H1 (cell line): ENCODE measurements around the gene FOXJ2.

Experiments used
- ATF3 ChIP-seq: IDR thresholded peaks from 2 replicates; pipeline ENCODE4 v1.6.1; 2011; ENCODE audit warnings: low read depth, mild to moderate bottlenecking, low read length; ENCODE audit not compliant: insufficient read depth
- CBX8 ChIP-seq: fragments of 300-800, 300-1000 bp; sonication (generic); IDR thresholded peaks from 2 replicates; pipeline ENCODE4 v1.7.1; 2016; ENCODE audit warnings: low read depth, low read length, borderline replicate concordance
- CHD1 ChIP-seq: IDR thresholded peaks from 2 replicates; pipeline ENCODE4 v1.6.1; 2012; ENCODE audit warnings: low read depth, low read length, improper control_type of control experiment
- CHD2 ChIP-seq: IDR thresholded peaks from 2 replicates; pipeline ENCODE4 v1.6.1; 2012; ENCODE audit warnings: low read length, improper control_type of control experiment
- EZH2 ChIP-seq: fragments of 200-600 bp; sonication (generic); IDR thresholded peaks from 2 replicates; pipeline ENCODE4 v1.7.1; 2012; ENCODE audit warnings: low read depth, mild to moderate bottlenecking, moderate library complexity, low read length, inconsistent platforms; ENCODE audit not compliant: severe bottlenecking
- KDM1A ChIP-seq: fragments of 200-600, 300-600 bp; sonication (generic); IDR thresholded peaks from 2 replicates; pipeline ENCODE4 v1.7.1; 2016; ENCODE audit warnings: mild to moderate bottlenecking, low read length, borderline replicate concordance
- POLR2AphosphoS5 ChIP-seq: IDR thresholded peaks from 2 replicates; pipeline ENCODE4 v1.6.1; 2011; ENCODE audit warnings: low read depth, low read length
- TEAD4 ChIP-seq: IDR thresholded peaks from 2 replicates; pipeline ENCODE4 v1.6.1; 2012; ENCODE audit warnings: low read depth, low read length, inconsistent platforms, mixed read lengths
- TF ChIP-seq, protein P1 (sequence below), 3 experiments: IDR thresholded peaks; 1 replicate in 2 of 3; 2 replicates in 1 of 3; pipeline versions ENCODE4 v1.5.1 to v1.6.1; 2011; ENCODE audit warnings: low read length in 3 of 3, mild to moderate bottlenecking in 3 of 3, inconsistent platforms in 2 of 3, low read depth in 1 of 3, moderate library complexity in 1 of 3; ENCODE audit not compliant: insufficient read depth in 1 of 3; ENCODE audit errors: control extremely low read depth in 1 of 3

- TF ChIP-seq CHD2: no peak
- no peak for TF ChIP-seq ATF3
- no peak for TF ChIP-seq CBX8
- no peak for TF ChIP-seq KDM1A
- TF ChIP-seq, protein P1, sequence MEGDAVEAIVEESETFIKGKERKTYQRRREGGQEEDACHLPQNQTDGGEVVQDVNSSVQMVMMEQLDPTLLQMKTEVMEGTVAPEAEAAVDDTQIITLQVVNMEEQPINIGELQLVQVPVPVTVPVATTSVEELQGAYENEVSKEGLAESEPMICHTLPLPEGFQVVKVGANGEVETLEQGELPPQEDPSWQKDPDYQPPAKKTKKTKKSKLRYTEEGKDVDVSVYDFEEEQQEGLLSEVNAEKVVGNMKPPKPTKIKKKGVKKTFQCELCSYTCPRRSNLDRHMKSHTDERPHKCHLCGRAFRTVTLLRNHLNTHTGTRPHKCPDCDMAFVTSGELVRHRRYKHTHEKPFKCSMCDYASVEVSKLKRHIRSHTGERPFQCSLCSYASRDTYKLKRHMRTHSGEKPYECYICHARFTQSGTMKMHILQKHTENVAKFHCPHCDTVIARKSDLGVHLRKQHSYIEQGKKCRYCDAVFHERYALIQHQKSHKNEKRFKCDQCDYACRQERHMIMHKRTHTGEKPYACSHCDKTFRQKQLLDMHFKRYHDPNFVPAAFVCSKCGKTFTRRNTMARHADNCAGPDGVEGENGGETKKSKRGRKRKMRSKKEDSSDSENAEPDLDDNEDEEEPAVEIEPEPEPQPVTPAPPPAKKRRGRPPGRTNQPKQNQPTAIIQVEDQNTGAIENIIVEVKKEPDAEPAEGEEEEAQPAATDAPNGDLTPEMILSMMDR (IDR thresholded peaks at IDR 0.05; ENCODE audit: control extremely low read depth in 1 of 3, insufficient read depth in 1 of 3, low read depth in 1 of 3, low read length in 3 of 3): no peak
- no peak for TF ChIP-seq POLR2AphosphoS5
- no peak for TF ChIP-seq EZH2
- no peak for TF ChIP-seq CHD1
- no peak for TF ChIP-seq TEAD4
Measured at GRCh38 chr12:7985802-7986418, 46.6 kb upstream of the FOXJ2 start.
